Measurements from ENCODE around the gene COL5A3.

Gene COL5A3

DNA sequence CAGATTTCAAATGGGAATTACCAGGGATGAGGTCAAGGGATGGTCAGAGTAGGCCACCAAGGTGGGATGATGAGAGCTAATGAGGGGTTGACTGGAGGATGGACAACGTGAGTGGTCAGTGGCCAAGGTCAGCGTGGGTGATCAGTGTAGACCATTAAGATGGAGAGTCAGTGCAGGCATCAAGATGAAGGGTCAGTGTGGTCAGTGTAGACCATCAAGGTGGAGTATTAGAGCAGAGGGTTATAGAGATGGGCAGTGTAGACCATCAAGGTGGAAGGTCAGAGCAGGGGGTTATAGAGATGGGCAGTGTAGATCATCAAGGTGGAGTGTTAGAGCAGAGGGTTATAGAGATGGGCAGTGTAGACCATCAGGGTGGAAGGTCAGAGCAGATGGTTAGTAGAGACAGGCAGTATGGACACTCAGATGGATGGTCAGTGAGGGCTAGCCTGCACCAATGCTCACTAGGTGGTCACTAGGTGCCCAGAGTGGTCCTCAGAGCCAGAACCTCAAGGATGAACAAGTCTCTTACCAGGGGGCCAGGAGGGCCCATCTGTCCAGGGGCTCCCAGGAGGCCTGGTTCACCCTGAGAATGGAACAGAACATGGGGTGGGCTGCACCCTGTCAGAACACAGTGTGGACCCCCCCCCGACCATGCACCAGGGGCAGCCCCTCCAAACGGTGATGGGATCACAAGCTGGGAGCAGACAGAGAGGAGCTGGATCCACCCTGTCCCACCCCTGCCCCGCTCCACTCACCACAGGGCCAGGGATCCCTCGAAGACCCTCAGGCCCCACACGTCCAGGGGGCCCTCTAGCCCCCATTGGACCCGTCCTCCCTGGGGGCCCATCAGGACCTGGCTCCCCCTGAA, 41.2 kb downstream of the COL5A3 start:
- Histone ChIP-seq H2BK120ac (ENCODE audit: low read depth, low read length) (no peak overlapping the region), H2AFZ (ENCODE audit: low read depth, low read length) (no peak overlapping the region), H3K14ac (ENCODE audit: low read length in 2 of 2) (peak overlapping the region in 1 of 2 experiments; percentile 41), H3K4me3 (ENCODE audit: insufficient read depth in 1 of 2, low read depth in 1 of 2, low read length in 2 of 2) (no peak overlapping the region), H3K27ac (ENCODE audit: low read length, poor library complexity, severe bottlenecking) (no peak overlapping the region), H3K23ac (ENCODE audit: low read length in 2 of 2) (no peak overlapping the region), H3K9me3 (ENCODE audit: control insufficient read depth, low read length) (no peaks in the 10 kb centered on the region), H3K4ac (ENCODE audit: low read depth in 1 of 2, low read length in 2 of 2) (no peak overlapping the region), H2BK15ac (ENCODE audit: low read depth, poor library complexity, severe bottlenecking) (no peak overlapping the region), H4K8ac (ENCODE audit: low read length) (no peak overlapping the region), H3K36me3 (ENCODE audit: control insufficient read depth in 1 of 2, insufficient read depth in 2 of 2, low read depth in 1 of 2, low read length in 2 of 2) (peaks cover 0 to 53% of the 10 kb centered on the region in 2 experiments), H3K4me1 (ENCODE audit: control insufficient read depth, insufficient read depth, low read depth, low read length) (peaks cover 2% of the 10 kb centered on the region), H3K18ac (ENCODE audit: low read depth in 1 of 2, low read length in 2 of 2) (no peak overlapping the region), H4K91ac (ENCODE audit: low read length) (no peak overlapping the region), H3K4me2 (ENCODE audit: low read length, poor library complexity, severe bottlenecking) (no peak overlapping the region), H2BK5ac (ENCODE audit: low read depth, low read length, poor library complexity, severe bottlenecking) (no peak overlapping the region), H3K9ac (ENCODE audit: low read length) (no peak overlapping the region), H2AK5ac (ENCODE audit: low read length, severe bottlenecking) (no peak overlapping the region), H3K27me3 (ENCODE audit: control insufficient read depth in 1 of 2, insufficient read depth in 1 of 2, low read length in 2 of 2) (peaks cover 0 to 30% of the 10 kb centered on the region in 2 experiments), H2BK12ac (ENCODE audit: low read length in 2 of 2) (no peak overlapping the region), H3K79me1 (replicated peaks; ENCODE audit: low read length, poor library complexity, severe bottlenecking) (no peaks in the 10 kb centered on the region)
- 72% methylated on average over 8 of the region's 8 CpGs for WGBS
- DNase-seq = no peak

GRCh38 chr19:9967326-9967725, 43.0 kb downstream of the COL5A3 start:
- Histone ChIP-seq H4K8ac (ENCODE audit: low read length) (no peak overlapping the region), H3K18ac (ENCODE audit: low read depth in 1 of 2, low read length in 2 of 2) (no peak overlapping the region), H3K4ac (ENCODE audit: low read depth in 1 of 2, low read length in 2 of 2) (no peak overlapping the region), H3K4me1 (ENCODE audit: control insufficient read depth, insufficient read depth, low read depth, low read length) (peaks cover 2% of the 10 kb centered on the region), H3K79me1 (replicated peaks; ENCODE audit: low read length, poor library complexity, severe bottlenecking) (no peaks in the 10 kb centered on the region), H3K14ac (ENCODE audit: low read length in 2 of 2) (no peak overlapping the region), H3K36me3 (ENCODE audit: control insufficient read depth in 1 of 2, insufficient read depth in 2 of 2, low read depth in 1 of 2, low read length in 2 of 2) (peaks cover 0 to 44% of the 10 kb centered on the region in 2 experiments), H2AFZ (ENCODE audit: low read depth, low read length) (no peak overlapping the region), H3K23ac (ENCODE audit: low read length in 2 of 2) (no peak overlapping the region), H2BK12ac (ENCODE audit: low read length in 2 of 2) (no peak overlapping the region), H3K27me3 (ENCODE audit: control insufficient read depth in 1 of 2, insufficient read depth in 1 of 2, low read length in 2 of 2) (peaks cover 0 to 30% of the 10 kb centered on the region in 2 experiments), H3K27ac (ENCODE audit: low read length, poor library complexity, severe bottlenecking) (no peak overlapping the region), H2AK5ac (ENCODE audit: low read length, severe bottlenecking) (no peak overlapping the region), H4K91ac (ENCODE audit: low read length) (no peak overlapping the region), H3K9me3 (ENCODE audit: control insufficient read depth, low read length) (no peaks in the 10 kb centered on the region), H2BK15ac (ENCODE audit: low read depth, poor library complexity, severe bottlenecking) (no peak overlapping the region), H2BK5ac (ENCODE audit: low read depth, low read length, poor library complexity, severe bottlenecking) (no peak overlapping the region), H3K9ac (ENCODE audit: low read length) (no peak overlapping the region), H2BK120ac (ENCODE audit: low read depth, low read length) (no peak overlapping the region), H3K4me3 (ENCODE audit: insufficient read depth in 1 of 2, low read depth in 1 of 2, low read length in 2 of 2) (no peak overlapping the region), H3K4me2 (ENCODE audit: low read length, poor library complexity, severe bottlenecking) (no peak overlapping the region)
- DNase-seq = no peak
- 64% methylated on average over 4 of the region's 4 CpGs for WGBS

DNA sequence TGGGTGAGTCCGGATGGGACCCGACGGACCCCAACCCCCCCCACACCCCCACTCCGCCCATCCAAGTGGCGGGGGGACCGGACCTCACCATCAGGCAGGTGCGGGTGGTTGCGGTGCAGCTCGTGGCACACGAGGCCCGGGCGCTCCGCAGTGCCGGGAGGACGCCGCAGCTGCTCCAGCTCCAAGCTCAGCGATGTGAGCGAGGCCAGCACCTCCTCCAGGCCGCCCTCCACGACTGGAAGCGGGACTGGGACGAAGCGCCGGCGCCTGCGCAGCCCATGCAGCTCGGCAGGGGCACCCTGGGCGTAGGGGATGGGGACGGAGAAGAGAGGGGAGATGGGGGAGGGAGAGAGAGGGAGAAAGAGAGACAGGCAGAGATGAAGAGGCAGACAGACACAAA, 43.9 kb downstream of the COL5A3 start:
- Histone ChIP-seq H2BK15ac (ENCODE audit: low read depth, poor library complexity, severe bottlenecking) (no peak overlapping the region), H3K4me3 (ENCODE audit: insufficient read depth in 1 of 2, low read depth in 1 of 2, low read length in 2 of 2) (no peak overlapping the region), H3K79me1 (replicated peaks; ENCODE audit: low read length, poor library complexity, severe bottlenecking) (no peaks in the 10 kb centered on the region), H4K91ac (ENCODE audit: low read length) (no peak overlapping the region), H3K23ac (ENCODE audit: low read length in 2 of 2) (no peak overlapping the region), H3K4ac (ENCODE audit: low read depth in 1 of 2, low read length in 2 of 2) (no peak overlapping the region), H3K27me3 (ENCODE audit: control insufficient read depth in 1 of 2, insufficient read depth in 1 of 2, low read length in 2 of 2) (peaks cover 0 to 30% of the 10 kb centered on the region in 2 experiments), H2AFZ (ENCODE audit: low read depth, low read length) (no peak overlapping the region), H3K36me3 (ENCODE audit: control insufficient read depth in 1 of 2, insufficient read depth in 2 of 2, low read depth in 1 of 2, low read length in 2 of 2) (peaks cover 0 to 38% of the 10 kb centered on the region in 2 experiments), H2BK12ac (ENCODE audit: low read length in 2 of 2) (no peak overlapping the region), H3K4me1 (ENCODE audit: control insufficient read depth, insufficient read depth, low read depth, low read length) (peaks cover 2% of the 10 kb centered on the region), H3K27ac (ENCODE audit: low read length, poor library complexity, severe bottlenecking) (no peak overlapping the region), H2BK120ac (ENCODE audit: low read depth, low read length) (no peak overlapping the region), H2AK5ac (ENCODE audit: low read length, severe bottlenecking) (no peak overlapping the region), H3K9me3 (ENCODE audit: control insufficient read depth, low read length) (no peaks in the 10 kb centered on the region), H2BK5ac (ENCODE audit: low read depth, low read length, poor library complexity, severe bottlenecking) (no peak overlapping the region), H3K14ac (ENCODE audit: low read length in 2 of 2) (no peak overlapping the region), H3K4me2 (ENCODE audit: low read length, poor library complexity, severe bottlenecking) (no peak overlapping the region), H3K9ac (ENCODE audit: low read length) (no peak overlapping the region), H3K18ac (ENCODE audit: low read depth in 1 of 2, low read length in 2 of 2) (no peak overlapping the region), H4K8ac (ENCODE audit: low read length) (no peak overlapping the region)
- 20% methylated on average over 29 of the region's 29 CpGs for WGBS
- DNase-seq = no peak

DNA sequence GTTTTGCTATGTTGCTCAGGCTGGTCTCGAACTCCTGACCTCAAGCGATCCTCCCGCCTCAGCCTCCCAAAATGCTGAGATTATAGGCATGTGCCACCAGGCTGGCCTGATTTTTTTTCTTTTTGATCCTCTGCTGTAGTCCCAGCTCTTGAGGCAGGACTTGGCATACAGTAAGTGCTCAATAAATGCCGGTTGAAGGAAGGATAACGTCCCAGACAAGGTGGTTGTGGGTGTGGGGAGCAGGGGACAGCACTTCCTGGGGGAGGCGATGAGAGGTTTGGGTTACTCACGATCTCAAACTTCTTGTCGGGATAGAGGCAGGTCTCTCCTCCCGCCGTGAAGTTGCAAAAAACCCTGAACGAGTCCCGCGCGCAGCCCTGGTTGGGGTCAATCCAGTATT, 44.3 kb downstream of the COL5A3 start:
- Histone ChIP-seq H3K9me3 (ENCODE audit: control insufficient read depth, low read length) (no peaks in the 10 kb centered on the region), H3K4ac (ENCODE audit: low read depth in 1 of 2, low read length in 2 of 2) (no peak overlapping the region), H3K4me1 (ENCODE audit: control insufficient read depth, insufficient read depth, low read depth, low read length) (peaks cover 2% of the 10 kb centered on the region), H2BK15ac (ENCODE audit: low read depth, poor library complexity, severe bottlenecking) (no peak overlapping the region), H2BK12ac (ENCODE audit: low read length in 2 of 2) (no peak overlapping the region), H3K27me3 (ENCODE audit: control insufficient read depth in 1 of 2, insufficient read depth in 1 of 2, low read length in 2 of 2) (peaks cover 0 to 30% of the 10 kb centered on the region in 2 experiments), H3K14ac (ENCODE audit: low read length in 2 of 2) (no peak overlapping the region), H3K36me3 (ENCODE audit: control insufficient read depth in 1 of 2, insufficient read depth in 2 of 2, low read depth in 1 of 2, low read length in 2 of 2) (peaks cover 0 to 37% of the 10 kb centered on the region in 2 experiments), H2BK5ac (ENCODE audit: low read depth, low read length, poor library complexity, severe bottlenecking) (no peak overlapping the region), H3K4me2 (ENCODE audit: low read length, poor library complexity, severe bottlenecking) (no peak overlapping the region), H3K9ac (ENCODE audit: low read length) (no peak overlapping the region), H4K8ac (ENCODE audit: low read length) (no peak overlapping the region), H3K79me1 (replicated peaks; ENCODE audit: low read length, poor library complexity, severe bottlenecking) (no peaks in the 10 kb centered on the region), H2AFZ (ENCODE audit: low read depth, low read length) (no peak overlapping the region), H3K4me3 (ENCODE audit: insufficient read depth in 1 of 2, low read depth in 1 of 2, low read length in 2 of 2) (no peak overlapping the region), H2AK5ac (ENCODE audit: low read length, severe bottlenecking) (no peak overlapping the region), H3K23ac (ENCODE audit: low read length in 2 of 2) (no peak overlapping the region), H3K27ac (ENCODE audit: low read length, poor library complexity, severe bottlenecking) (no peak overlapping the region), H3K18ac (ENCODE audit: low read depth in 1 of 2, low read length in 2 of 2) (no peak overlapping the region), H2BK120ac (ENCODE audit: low read depth, low read length) (no peak overlapping the region), H4K91ac (ENCODE audit: low read length) (no peak overlapping the region)
- WGBS = 44% methylated on average over 14 of the region's 14 CpGs
- no peak for DNase-seq
